H1 (cell line): ENCODE measurements around the gene EXOG. TPM values are rescaled to one million over a fixed set of nuclear protein-coding genes. Genes with fewer than 3 reads are reported as not detected.

Experiments used
- CTCF ChIA-PET: fragments of 300-600 bp; sonication (Branson Sonifier 250); formaldehyde crosslinking; loops from one replicate; lab custom pipeline; 2021; ENCODE audit not compliant: partially characterized antibody; lab: Charles Lee
- POLR2A ChIA-PET: fragments of 300-600 bp; sonication (Branson Sonifier 250); formaldehyde crosslinking; loops from one replicate; lab custom pipeline; 2021; ENCODE audit warnings: inconsistent platforms; ENCODE audit not compliant: partially characterized antibody; lab: Charles Lee
- DNase-seq, 2 experiments: peaks; one replicate each; pipeline versions ENCODE4 v3.0.0 to v3.0.0-alpha.2; 2010 to 2022; ENCODE audit warnings: low spot score in 2 of 2, low read depth in 1 of 2, mixed read lengths in 1 of 2
- FAIRE-seq: peaks from 2 replicates; lab custom pipeline; 2011; peaks lifted over from hg19 to GRCh38; lab: Jason Lieb, UNC
- H2AFZ ChIP-seq: 2 replicates; pipeline ENCODE4 v1.8.1; 2012; ENCODE audit warnings: low read length, inconsistent platforms
- H2AK5ac ChIP-seq: 2 replicates; pipeline ENCODE4 v1.6.1; 2013; ENCODE audit warnings: low read depth, low read length
- H2BK120ac ChIP-seq: replicated peaks from 2 replicates; pipeline ENCODE3; 2013; ENCODE audit warnings: low read depth, low read length, inconsistent platforms
- H2BK12ac ChIP-seq: 2 replicates; pipeline ENCODE4 v1.6.1; 2013; ENCODE audit warnings: low read depth, low read length
- H2BK15ac ChIP-seq: 2 replicates; pipeline ENCODE4 v1.6.1; 2013; ENCODE audit warnings: low read length
- H2BK20ac ChIP-seq: 2 replicates; pipeline ENCODE4 v1.6.1; 2013; ENCODE audit warnings: low read length
- H2BK5ac ChIP-seq: 2 replicates; pipeline ENCODE4 v1.6.1; 2013; ENCODE audit warnings: low read depth, low read length
- H3K14ac ChIP-seq: 2 replicates; pipeline ENCODE4 v1.6.1; 2013; ENCODE audit warnings: inconsistent platforms; ENCODE audit not compliant: insufficient read length
- H3K18ac ChIP-seq: 2 replicates; pipeline ENCODE4 v1.6.1; 2013; ENCODE audit warnings: low read length; ENCODE audit errors: extremely low read depth
- H3K23ac ChIP-seq: 2 replicates; pipeline ENCODE4 v1.6.1; 2013; ENCODE audit warnings: inconsistent platforms; ENCODE audit not compliant: insufficient read length
- H3K23me2 ChIP-seq: 2 replicates; pipeline ENCODE4 v1.6.1; 2013; ENCODE audit warnings: low read depth, low read length
- H3K27ac ChIP-seq: 2 replicates; pipeline ENCODE4 v1.6.1; 2011; ENCODE audit warnings: low read depth, low read length, inconsistent platforms
- H3K27me3 ChIP-seq, 4 experiments: replicated peaks in 1 of 4; 1 replicate in 1 of 4; 2 replicates in 3 of 4; pipeline versions ENCODE4 v1.6.1 to v1.8.1; 2011 to 2013; ENCODE audit warnings: low read length in 3 of 4, mild to moderate bottlenecking in 3 of 4, inconsistent platforms in 2 of 4, mixed read lengths in 2 of 4, moderate library complexity in 1 of 4; ENCODE audit not compliant: control insufficient read depth in 3 of 4, insufficient read depth in 3 of 4; ENCODE audit errors: extremely low read depth in 1 of 4
- H3K36me3 ChIP-seq, 4 experiments: 2 replicates each; pipeline versions ENCODE4 v1.6.1 to v1.8.1; 2011 to 2013; ENCODE audit warnings: mild to moderate bottlenecking in 4 of 4, low read length in 3 of 4, moderate library complexity in 2 of 4, control low read depth in 1 of 4, inconsistent platforms in 1 of 4; ENCODE audit not compliant: insufficient read depth in 4 of 4, control insufficient read depth in 2 of 4
- H3K4ac ChIP-seq: replicated peaks from 2 replicates; pipeline ENCODE3; 2013; ENCODE audit warnings: low read length, low read depth, mixed read lengths, inconsistent platforms; ENCODE audit not compliant: insufficient read length
- H3K4me1 ChIP-seq, 4 experiments: replicated peaks in 1 of 4; 1 replicate in 1 of 4; 2 replicates in 3 of 4; pipeline versions ENCODE4 v1.6.1 to v1.8.1; 2011 to 2013; ENCODE audit warnings: low read length in 3 of 4, inconsistent platforms in 2 of 4, mixed read lengths in 1 of 4; ENCODE audit not compliant: insufficient read depth in 4 of 4, control insufficient read depth in 3 of 4
- H3K4me2 ChIP-seq, 2 experiments: 2 replicates each; pipeline versions ENCODE4 v1.6.1 to v1.8.1; 2011 to 2013; ENCODE audit warnings: low read depth in 2 of 2, low read length in 2 of 2, control low read depth in 1 of 2, inconsistent platforms in 1 of 2, mild to moderate bottlenecking in 1 of 2; ENCODE audit not compliant: insufficient read depth in 1 of 2
- H3K4me3 ChIP-seq, 4 experiments: fragments of 200-600, 300-600 bp in 1 of 4; sonication (generic), shearing (Covaris generic), sonication (Bioruptor Twin) in 1 of 4; 2 replicates each; pipeline versions ENCODE4 v1.5.1 to v1.8.1; 2011 to 2016; ENCODE audit warnings: low read length in 4 of 4, low read depth in 3 of 4, control low read depth in 2 of 4, inconsistent platforms in 2 of 4, mild to moderate bottlenecking in 2 of 4, mixed read lengths in 1 of 4, moderate library complexity in 1 of 4; ENCODE audit not compliant: insufficient read depth in 2 of 4; ENCODE audit errors: extremely low read depth in 1 of 4
- H3K56ac ChIP-seq: replicated peaks from 2 replicates; pipeline ENCODE3; 2013; ENCODE audit warnings: low read depth, mild to moderate bottlenecking, mixed read lengths, low read length, inconsistent platforms; ENCODE audit not compliant: insufficient read length
- H3K79me1 ChIP-seq: 2 replicates; pipeline ENCODE4 v1.6.1; 2013; ENCODE audit warnings: low read depth, low read length, control low read depth
- H3K79me2 ChIP-seq, 2 experiments: 2 replicates each; pipeline versions ENCODE4 v1.6.1 to v1.8.1; 2012 to 2013; ENCODE audit warnings: low read length in 2 of 2, mild to moderate bottlenecking in 2 of 2, inconsistent platforms in 1 of 2; ENCODE audit not compliant: insufficient read depth in 2 of 2, control insufficient read depth in 1 of 2
- H3K9ac ChIP-seq, 4 experiments: replicated peaks in 1 of 4; 1 replicate in 1 of 4; 2 replicates in 3 of 4; pipeline versions ENCODE4 v1.6.1 to v1.8.1; 2011 to 2013; ENCODE audit warnings: low read depth in 3 of 4, low read length in 3 of 4, control low read depth in 2 of 4, mild to moderate bottlenecking in 2 of 4, moderate library complexity in 2 of 4, inconsistent platforms in 1 of 4; ENCODE audit errors: extremely low read depth in 1 of 4
- H3K9me3 ChIP-seq, 2 experiments: 2 replicates each; pipeline versions ENCODE4 v1.6.1 to v1.8.1; 2012 to 2013; ENCODE audit warnings: mild to moderate bottlenecking in 2 of 2, moderate library complexity in 2 of 2, control low read depth in 1 of 2, inconsistent platforms in 1 of 2, low read depth in 1 of 2, low read length in 1 of 2, mixed read lengths in 1 of 2; ENCODE audit not compliant: insufficient read depth in 2 of 2
- H4K20me1 ChIP-seq, 2 experiments: replicated peaks in 1 of 2; 2 replicates each; pipeline versions ENCODE3 to v1.8.1; 2011 to 2013; ENCODE audit warnings: inconsistent platforms in 2 of 2, low read length in 2 of 2, mild to moderate bottlenecking in 1 of 2; ENCODE audit not compliant: insufficient read depth in 2 of 2, control insufficient read depth in 1 of 2
- H4K5ac ChIP-seq: 2 replicates; pipeline ENCODE4 v1.6.1; 2013; ENCODE audit warnings: low read length, low read depth, mixed read lengths, inconsistent platforms; ENCODE audit not compliant: insufficient read length
- H4K8ac ChIP-seq: 2 replicates; pipeline ENCODE4 v1.8.0; 2013; ENCODE audit warnings: mild to moderate bottlenecking, moderate library complexity, low read length, inconsistent platforms; ENCODE audit not compliant: insufficient read depth; ENCODE audit errors: extremely low read depth
- H4K91ac ChIP-seq: replicated peaks from 2 replicates; pipeline ENCODE3; 2013; ENCODE audit warnings: low read length, mixed read lengths, inconsistent platforms; ENCODE audit not compliant: insufficient read length
- ASH2L ChIP-seq: fragments of 200-600, 300-600 bp; sonication (generic); IDR thresholded peaks from one replicate; pipeline ENCODE4 v1.7.1; 2017; ENCODE audit warnings: low read length
- CBX8 ChIP-seq: fragments of 300-800, 300-1000 bp; sonication (generic); IDR thresholded peaks from 2 replicates; pipeline ENCODE4 v1.7.1; 2016; ENCODE audit warnings: low read depth, low read length, borderline replicate concordance
- CHD2 ChIP-seq: IDR thresholded peaks from 2 replicates; pipeline ENCODE4 v1.6.1; 2012; ENCODE audit warnings: low read length, improper control_type of control experiment
- KDM1A ChIP-seq: fragments of 200-600, 300-600 bp; sonication (generic); IDR thresholded peaks from 2 replicates; pipeline ENCODE4 v1.7.1; 2016; ENCODE audit warnings: mild to moderate bottlenecking, low read length, borderline replicate concordance
- MAFK ChIP-seq: IDR thresholded peaks from 2 replicates; pipeline ENCODE4 v1.6.1; 2012; ENCODE audit warnings: low read depth, mild to moderate bottlenecking, improper control_type of control experiment, low read length
- NANOG ChIP-seq: IDR thresholded peaks from 2 replicates; pipeline ENCODE4 v1.6.1; 2011; ENCODE audit warnings: low read length, low read depth, mild to moderate bottlenecking, inconsistent platforms; ENCODE audit not compliant: insufficient read depth, poor library complexity, severe bottlenecking
- SUZ12 ChIP-seq: fragments of 200-600 bp; sonication (generic); IDR thresholded peaks from 2 replicates; pipeline ENCODE4 v1.6.1; 2012; ENCODE audit warnings: mild to moderate bottlenecking, inconsistent platforms, low read length, moderate library complexity, mixed read lengths
- WGBS, 2 experiments: shearing (Covaris generic) in 1 of 2; methylation state at CpG; one replicate each; pipeline versions ENCODE4 v1.1.6 to v1.1.7; 2013 to 2015; ENCODE audit warnings: low lambda C conversion rate in 2 of 2, mixed read lengths in 2 of 2, inconsistent platforms in 1 of 2, low coverage in 1 of 2, missing lambda C conversion rate in 1 of 2; ENCODE audit not compliant: insufficient replicate concordance in 2 of 2, insufficient coverage in 1 of 2, insufficient read length in 1 of 2; ENCODE audit errors: extremely low coverage in 1 of 2, missing lambda C conversion rate in 1 of 2; 5-methylcytosine and 5-hydroxymethylcytosine counted together
- polyA plus RNA-seq, 7 experiments: library from polyadenylated mRNA; depleted of rRNA in 3 of 7; stranded (reverse) in 5 of 7; unstranded in 2 of 7; fragments of >200 nt in 5 of 7; fragments of 200-250 nt in 2 of 7; gene quantifications; 1 replicate in 5 of 7; 2 replicates in 1 of 7; 4 replicates in 1 of 7; pipeline versions ENCODE4 v1.2.1 to v1.2.3, GENCODE V29; 2011 to 2013; ENCODE audit warnings: missing spikeins in 2 of 7, mixed read lengths in 2 of 7
- total RNA-seq: library from RNA; stranded (reverse); fragmentation: NEBNext Ultra II Directional; extraction: Animal tissue kit (Norgen Biotek cat#: 25700); gene quantifications from 2 replicates; pipeline ENCODE4 v1.2.1, GENCODE V29; 2021

EXOG gene
- total and polyA plus RNA-seq, 2 of the 8 experiments (the other 6 are each of a cell fraction or from before 2014, with no cell fraction given), result 7.2 to 12.9 TPM

- Histone ChIP-seq H2BK5ac (no peak overlapping the region), H4K20me1 (peaks cover 5 to 15% of the 10 kb centered on the region in 2 experiments), H4K8ac (no peak overlapping the region), H3K23me2 (no peaks in the 10 kb centered on the region; the same call in 1 of the 2 replicates), H3K79me2 (peaks cover 24 to 98% of the 10 kb centered on the region in 2 experiments), H4K91ac (no peak overlapping the region), H3K4ac (no peak overlapping the region), H2BK120ac (no peak overlapping the region), H2AFZ (no peak overlapping the region), H3K9me3 (peaks cover 11% of the 10 kb centered on the region in 2 experiments; a peak in 3 of 4 replicates), H2BK12ac (no peak overlapping the region), H3K4me3 (no peak overlapping the region), H3K56ac (no peak overlapping the region), H2AK5ac (no peak overlapping the region), H3K23ac (no peak overlapping the region), H3K14ac (no peak overlapping the region), H3K79me1 (peaks cover 25% of the 10 kb centered on the region), H4K5ac (no peak overlapping the region), H2BK15ac (no peak overlapping the region), H3K27me3 (no peaks in the 10 kb centered on the region), H3K4me2 (no peak overlapping the region), H3K36me3 (peaks cover 0 to 3% (median 0%) of the 10 kb centered on the region in 4 experiments; a peak in 1 of 8 replicates), H2BK20ac (no peak overlapping the region), H3K18ac (no peak overlapping the region), H3K4me1 (peaks cover 0 to 4% (median 2%) of the 10 kb centered on the region in 4 experiments; a peak in 3 of 7 replicates), H3K9ac (no peak overlapping the region), H3K27ac (no peak overlapping the region)
- FAIRE-seq, result no peak
- DNase-seq, result no peak
- CTCF ChIA-PET, result interaction anchor here (1.3 to 6.6 kb wide), 2 partner anchors 12 to 26 kb away, joined by 3 to 41 read pairs; partner anchors contain the start of gene EXOG
- POLR2A ChIA-PET, result interaction anchor here (1.0 to 1.8 kb wide), 2 partner anchors 14 to 333 kb away, joined by 3 to 6 read pairs; partner anchors contain the start of gene ACAA1
- TF ChIP-seq CHD2 (no peak), SUZ12 (no peak), ASH2L (no peak), MAFK (no peak), CBX8 (no peak), KDM1A (peak; percentile 80), NANOG (no peak)
- 96% methylated on average over 1 of the region's 1 CpG; no CpG with 5 or more reads in 1 of the 2 experiments for WGBS, 2 experiments
These were observed 26.3 kb upstream of the EXOG start for GRCh38 chr3:38469852-38470251.
